Body of pancreas (tissue), 4 donors: ENCODE measurements around the gene CEP170B. TPM values are rescaled to one million over a fixed set of nuclear protein-coding genes. Genes with fewer than 3 reads are reported as not detected.
A peak's percentile ranks its signal among the peaks of the same experiment; 100 is the strongest.

Source experiments
- ATAC-seq: fragments of 150-250 bp; one replicate; pipeline ENCODE4 v1.9.1; 2016
- DNase-seq, 4 donors: peaks; one replicate each; pipeline ENCODE4 v3.0.0-alpha.2; 2019
- H3K27ac ChIP-seq, 4 donors: fragments of 200-600 bp; sonication (generic); 1 replicate in 3 of 4; 2 replicates in 1 of 4; pipeline versions ENCODE4 v1.5.1 to v1.6.1; 2016 to 2019; ENCODE audit warnings: mild to moderate bottlenecking in 1 of 4, mixed read lengths in 1 of 4, moderate library complexity in 1 of 4
- H3K27me3 ChIP-seq, 2 donors: fragments of 200-600 bp; sonication (generic); one replicate each; pipeline ENCODE4 v1.6.0; 2016; ENCODE audit warnings: mild to moderate bottlenecking in 1 of 2
- H3K36me3 ChIP-seq, 2 donors: fragments of 200-600 bp; sonication (generic); replicated peaks in 1 of 2; 2 replicates each; pipeline ENCODE4 v1.5.1; 2016; ENCODE audit warnings: low read depth in 2 of 2; ENCODE audit not compliant: insufficient read depth in 1 of 2
- H3K4me1 ChIP-seq: fragments of 200-600 bp; sonication (generic); one replicate; pipeline ENCODE4 v1.6.0; 2016
- H3K4me3 ChIP-seq, 2 donors: fragments of 200-600 bp; sonication (generic); 1 replicate in 1 of 2; 2 replicates in 1 of 2; pipeline ENCODE4 v1.5.1; 2016 to 2019
- H3K9me3 ChIP-seq, 3 donors: fragments of 200-600 bp; sonication (generic); 1 replicate in 2 of 3; 2 replicates in 1 of 3; pipeline ENCODE4 v1.5.1; 2016
- POLR2A ChIP-seq, 3 donors: fragments of 450-650 bp; IDR thresholded peaks; one replicate each; pipeline ENCODE4 v1.6.1; 2016; ENCODE audit warnings: antibody characterized with exemption in 3 of 3, mild to moderate bottlenecking in 2 of 3
- WGBS, 2 donors: methylation state at CpG; one replicate each; pipeline ENCODE4 v1.1.5; 2017; 5-methylcytosine and 5-hydroxymethylcytosine counted together
- intact Hi-C: fragments of 100-400 bp; cut with DNase I; formaldehyde crosslinking; loops from one replicate; pipeline ENCODE4 v1.15.1; 2023
- total RNA-seq, 2 donors: library from RNA; depleted of rRNA; stranded (reverse); fragments of >200 nt; gene quantifications; one replicate each; pipeline ENCODE4 v1.1.0, GENCODE V29; 2016
- TF ChIP-seq, protein P1 (sequence below), 7 experiments: fragments of 450-650 bp in 4 of 7; fragments of 200-600 bp in 3 of 7; sonication (generic) in 3 of 7; IDR thresholded peaks; one replicate each; pipeline ENCODE4 v1.5.1; 2016 to 2019; ENCODE audit warnings: antibody characterized with exemption in 7 of 7

The CEP170B gene
- total RNA-seq, 2 donors from 2014 or later: 23.6 to 41.9 TPM

DNA sequence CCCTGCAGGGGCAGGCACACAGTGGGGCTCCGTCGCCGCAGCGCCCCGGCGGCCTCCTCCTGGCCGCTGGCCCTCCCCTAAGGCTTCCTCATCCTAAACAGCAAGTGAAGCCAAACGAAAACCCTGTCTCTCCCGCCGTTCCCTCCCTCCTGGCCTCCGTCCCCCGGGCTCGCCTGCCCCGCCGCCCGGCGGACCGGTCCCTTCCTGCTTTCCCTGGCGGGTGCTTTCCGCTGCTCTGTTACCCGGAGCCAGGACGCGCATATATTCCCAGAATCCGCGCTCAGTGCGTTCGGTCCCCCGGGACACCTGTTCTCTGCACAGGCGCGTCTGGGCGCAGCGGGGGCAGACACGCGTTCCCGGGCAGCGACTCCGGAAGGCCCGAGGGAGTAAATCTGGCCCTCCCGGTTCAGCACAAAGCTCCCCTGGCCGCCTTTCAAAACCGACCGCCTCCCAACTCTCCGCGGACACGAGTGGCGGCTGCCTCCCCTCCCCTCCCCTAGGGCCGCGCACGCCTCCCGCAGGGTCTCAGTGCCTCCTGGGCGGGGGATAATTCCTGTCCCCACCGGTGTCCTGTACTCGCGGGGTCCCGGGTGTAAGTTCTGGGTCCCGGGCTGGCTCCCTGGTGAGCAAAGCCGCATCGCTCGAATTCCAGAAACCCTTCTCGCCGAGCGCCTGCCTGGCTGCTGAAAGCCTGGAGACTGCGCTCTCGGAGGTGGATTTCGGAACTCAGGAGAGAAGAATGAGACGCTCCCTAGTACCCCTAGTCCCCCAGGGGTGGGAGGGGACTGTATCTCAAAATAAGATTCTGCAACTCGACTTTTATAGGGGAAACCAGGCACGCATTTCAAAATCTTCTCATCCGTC is 21.4 kb upstream of the CEP170B start:
- H3K36me3 ChIP-seq: no peaks in the 10 kb centered on the region
- no peak overlapping the region for H3K4me3 ChIP-seq
- DNase-seq (peak in 1 of 4 donors; percentile 25), ATAC-seq (peak; percentile 64)
- H3K27ac ChIP-seq: no peak overlapping the region
- no peaks in the 10 kb centered on the region for H3K27me3 ChIP-seq
- no peak for TF ChIP-seq POLR2A (IDR thresholded peaks at IDR 0.05)
- TF ChIP-seq, protein P1, sequence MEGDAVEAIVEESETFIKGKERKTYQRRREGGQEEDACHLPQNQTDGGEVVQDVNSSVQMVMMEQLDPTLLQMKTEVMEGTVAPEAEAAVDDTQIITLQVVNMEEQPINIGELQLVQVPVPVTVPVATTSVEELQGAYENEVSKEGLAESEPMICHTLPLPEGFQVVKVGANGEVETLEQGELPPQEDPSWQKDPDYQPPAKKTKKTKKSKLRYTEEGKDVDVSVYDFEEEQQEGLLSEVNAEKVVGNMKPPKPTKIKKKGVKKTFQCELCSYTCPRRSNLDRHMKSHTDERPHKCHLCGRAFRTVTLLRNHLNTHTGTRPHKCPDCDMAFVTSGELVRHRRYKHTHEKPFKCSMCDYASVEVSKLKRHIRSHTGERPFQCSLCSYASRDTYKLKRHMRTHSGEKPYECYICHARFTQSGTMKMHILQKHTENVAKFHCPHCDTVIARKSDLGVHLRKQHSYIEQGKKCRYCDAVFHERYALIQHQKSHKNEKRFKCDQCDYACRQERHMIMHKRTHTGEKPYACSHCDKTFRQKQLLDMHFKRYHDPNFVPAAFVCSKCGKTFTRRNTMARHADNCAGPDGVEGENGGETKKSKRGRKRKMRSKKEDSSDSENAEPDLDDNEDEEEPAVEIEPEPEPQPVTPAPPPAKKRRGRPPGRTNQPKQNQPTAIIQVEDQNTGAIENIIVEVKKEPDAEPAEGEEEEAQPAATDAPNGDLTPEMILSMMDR (IDR thresholded peaks at IDR 0.05): no peak
- 0 to 6% methylated on average over 3 to 59 of the region's 69 CpGs for WGBS, 2 donors
- intact Hi-C loops: no loop called here
- peaks cover 18% of the 10 kb centered on the region for H3K4me1 ChIP-seq
- H3K9me3 ChIP-seq: no peaks in the 10 kb centered on the region

DNA sequence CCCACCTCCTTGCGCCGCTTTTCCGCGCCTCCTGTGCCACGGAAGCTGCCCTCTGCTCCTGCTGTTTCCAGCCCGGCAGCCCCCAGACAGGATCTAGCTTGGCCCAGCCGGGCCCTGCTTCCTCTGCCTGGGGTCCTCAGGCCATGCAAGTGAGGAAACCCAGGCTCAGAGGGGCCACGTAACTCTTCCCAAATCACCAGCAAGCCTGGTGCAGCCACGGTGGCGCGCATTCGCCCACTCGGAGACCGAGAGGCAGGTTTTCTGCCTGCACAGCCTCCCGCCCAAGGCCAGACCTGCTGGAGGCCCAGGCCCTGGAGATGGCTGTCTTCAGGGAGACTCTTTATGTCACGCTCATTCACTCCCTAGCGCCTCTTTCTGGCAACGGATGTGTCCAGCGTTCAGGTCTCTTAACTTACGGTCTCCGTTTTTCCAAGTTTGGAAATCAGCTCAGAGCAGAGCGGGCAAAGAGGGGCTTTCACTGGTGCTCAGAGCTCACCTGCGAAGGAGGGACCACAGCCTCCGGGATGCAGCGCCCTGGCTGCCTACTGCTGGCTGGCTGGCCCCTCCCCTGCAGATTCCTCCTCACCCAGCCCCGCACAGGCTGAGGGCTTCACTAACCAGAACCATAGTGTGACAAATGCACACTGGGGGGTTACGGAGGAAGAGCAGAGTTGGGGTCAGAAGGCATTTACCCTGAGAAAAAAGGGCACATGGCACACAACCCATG is 20.6 kb upstream of the CEP170B start:
- H3K36me3 ChIP-seq: no peaks in the 10 kb centered on the region
- intact Hi-C loops: no loop called here
- peak; percentile 18 for ATAC-seq

DNA sequence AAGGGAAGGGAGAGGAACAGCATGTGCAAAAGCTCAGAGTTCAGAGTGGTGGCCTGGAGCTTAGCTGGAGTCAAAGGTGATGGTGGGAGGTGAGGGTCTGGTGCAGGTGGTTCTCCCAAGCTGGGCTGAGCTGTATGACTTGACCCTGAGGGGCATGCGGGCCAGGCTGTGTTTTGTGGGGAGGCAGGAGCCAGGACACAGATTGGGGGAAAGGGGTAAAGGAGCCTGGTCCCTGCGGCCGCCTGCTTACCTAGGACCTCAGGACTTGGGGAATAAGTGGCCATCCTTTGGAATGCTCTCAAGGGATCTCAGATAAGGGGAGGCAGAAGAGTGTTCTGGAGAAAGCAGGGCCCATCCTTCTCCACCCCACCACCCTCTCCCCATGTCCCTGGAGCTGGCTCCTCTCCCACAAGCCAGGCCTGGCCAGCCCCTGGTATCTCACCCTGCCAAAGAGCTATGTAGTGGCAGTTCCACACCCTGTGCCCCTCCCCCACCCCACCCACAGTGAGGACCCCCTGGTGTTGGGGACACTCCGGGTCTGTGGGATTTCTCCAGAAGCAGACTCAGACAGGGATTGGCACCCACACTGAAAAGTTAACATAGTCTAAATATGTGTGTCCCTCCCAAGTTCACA is 19.9 kb upstream of the CEP170B start:
- 86 to 96% methylated on average over 3 of the region's 4 CpGs for WGBS, 2 donors
- Histone ChIP-seq H3K27me3 (no peaks in the 10 kb centered on the region), H3K36me3 (no peaks in the 10 kb centered on the region), H3K4me3 (no peak overlapping the region), H3K4me1 (peaks cover 18% of the 10 kb centered on the region), H3K27ac (no peak overlapping the region), H3K9me3 (no peaks in the 10 kb centered on the region)
- no peak for DNase-seq
- ATAC-seq: no peak
- intact Hi-C loops: no loop called here
- TF ChIP-seq, protein P1 (IDR thresholded peaks at IDR 0.05): no peak
- TF ChIP-seq POLR2A (IDR thresholded peaks at IDR 0.05): no peak

More for the DNA sequence above, 20.6 kb upstream of the CEP170B start:
- peaks cover 18% of the 10 kb centered on the region for H3K4me1 ChIP-seq
- no peak overlapping the region for H3K27ac ChIP-seq
- TF ChIP-seq, protein P1 (IDR thresholded peaks at IDR 0.05): no peak
- peak in 1 of 3 donors; percentile 9 for TF ChIP-seq POLR2A (IDR thresholded peaks at IDR 0.05)
- WGBS, 2 donors: 16 to 17% methylated on average over 20 to 27 of the region's 27 CpGs
- H3K4me3 ChIP-seq: no peak overlapping the region
- no peak for DNase-seq
- no peaks in the 10 kb centered on the region for H3K27me3 ChIP-seq
- no peaks in the 10 kb centered on the region for H3K9me3 ChIP-seq

DNA sequence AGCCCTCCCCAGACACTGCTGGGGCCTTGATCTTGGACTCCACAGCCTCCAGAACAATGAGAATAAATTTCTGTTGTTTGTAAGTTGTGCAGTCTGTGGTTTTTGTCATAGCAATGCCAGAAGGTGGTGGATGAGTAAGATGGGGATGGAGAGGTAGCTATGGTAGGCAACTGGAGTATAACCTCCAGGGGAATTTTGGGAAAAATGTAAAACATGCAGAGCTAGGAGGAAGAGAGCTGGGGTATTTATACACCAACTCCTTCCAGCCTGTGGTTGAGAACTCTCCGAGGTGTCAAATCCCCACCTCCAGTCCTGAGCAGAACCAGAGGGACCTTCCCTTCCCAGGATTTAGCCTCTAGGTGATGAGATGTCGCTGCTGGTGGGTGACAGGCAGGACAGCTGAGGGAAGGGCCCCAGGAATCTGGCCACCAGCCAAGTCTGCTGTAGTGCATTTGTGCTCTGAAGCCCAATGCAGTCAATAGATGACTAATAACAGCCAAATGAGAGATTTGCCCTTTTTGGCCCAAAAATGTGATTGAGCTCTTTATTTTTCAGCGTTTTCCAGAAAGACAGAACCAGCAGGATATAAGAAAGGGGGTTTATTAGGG is 19.1 kb upstream of the CEP170B start:
- no peak overlapping the region for H3K4me3 ChIP-seq
- TF ChIP-seq POLR2A (IDR thresholded peaks at IDR 0.05): no peak
- TF ChIP-seq, protein P1 (IDR thresholded peaks at IDR 0.05): no peak
- H3K27me3 ChIP-seq: no peaks in the 10 kb centered on the region
- no peak for ATAC-seq
- no peak for DNase-seq
- H3K4me1 ChIP-seq: peaks cover 18% of the 10 kb centered on the region
- intact Hi-C loops: no loop called here
- no peak overlapping the region for H3K27ac ChIP-seq
- 83 to 89% methylated on average over 3 of the region's 3 CpGs for WGBS, 2 donors
- no peaks in the 10 kb centered on the region for H3K36me3 ChIP-seq
- H3K9me3 ChIP-seq: no peaks in the 10 kb centered on the region
